Measurements from ENCODE around the gene TRERF1.

The TRERF1 gene

GRCh38 chr6:42184475-42184874 lies 267.3 kb downstream of the TRERF1 start:
- H3K18ac ChIP-seq (ENCODE audit: low read depth in 1 of 2, low read length in 2 of 2), result no peak overlapping the region
- H3K4ac ChIP-seq (ENCODE audit: low read depth in 1 of 2, low read length in 2 of 2), result no peak overlapping the region
- no peak overlapping the region for H3K4me3 ChIP-seq (ENCODE audit: insufficient read depth in 1 of 2, low read depth in 1 of 2, low read length in 2 of 2)
- no peaks in the 10 kb centered on the region for H3K4me1 ChIP-seq (ENCODE audit: control insufficient read depth, insufficient read depth, low read depth, low read length)
- no peak overlapping the region for H2BK120ac ChIP-seq (ENCODE audit: low read depth, low read length)
- no peak overlapping the region for H2AFZ ChIP-seq (ENCODE audit: low read depth, low read length)
- no peak overlapping the region for H4K91ac ChIP-seq (ENCODE audit: low read length)
- no peaks in the 10 kb centered on the region for H3K79me1 ChIP-seq (replicated peaks; ENCODE audit: low read length, poor library complexity, severe bottlenecking)
- no peak for DNase-seq
- H4K8ac ChIP-seq (ENCODE audit: low read length), result no peak overlapping the region
- H3K9me3 ChIP-seq (ENCODE audit: control insufficient read depth, low read length), result no peaks in the 10 kb centered on the region
- H2BK12ac ChIP-seq (ENCODE audit: low read length in 2 of 2), result no peak overlapping the region
- 85% methylated on average over 1 of the region's 4 CpGs for WGBS
- H3K27me3 ChIP-seq (ENCODE audit: control insufficient read depth in 1 of 2, insufficient read depth in 1 of 2, low read length in 2 of 2), result peaks cover 0 to 2% of the 10 kb centered on the region in 2 experiments
- H3K27ac ChIP-seq (ENCODE audit: low read length, poor library complexity, severe bottlenecking), result no peak overlapping the region
- no peak overlapping the region for H2AK5ac ChIP-seq (ENCODE audit: low read length, severe bottlenecking)
- H2BK5ac ChIP-seq (ENCODE audit: low read depth, low read length, poor library complexity, severe bottlenecking), result no peak overlapping the region
- no peak overlapping the region for H3K4me2 ChIP-seq (ENCODE audit: low read length, poor library complexity, severe bottlenecking)
- no peak overlapping the region for H2BK15ac ChIP-seq (ENCODE audit: low read depth, poor library complexity, severe bottlenecking)
- peaks cover 0 to 2% of the 10 kb centered on the region in 2 experiments for H3K36me3 ChIP-seq (ENCODE audit: control insufficient read depth in 1 of 2, insufficient read depth in 2 of 2, low read depth in 1 of 2, low read length in 2 of 2)
- no peak overlapping the region for H3K14ac ChIP-seq (ENCODE audit: low read length in 2 of 2)
- H3K9ac ChIP-seq (ENCODE audit: low read length), result no peak overlapping the region
- no peak overlapping the region for H3K23ac ChIP-seq (ENCODE audit: low read length in 2 of 2)

GRCh38 chr6:42182101-42182500 lies 269.6 kb downstream of the TRERF1 start:
- DNase-seq, result no peak
- Histone ChIP-seq H3K36me3 (ENCODE audit: control insufficient read depth in 1 of 2, insufficient read depth in 2 of 2, low read depth in 1 of 2, low read length in 2 of 2) (no peaks in the 10 kb centered on the region), H3K4ac (ENCODE audit: low read depth in 1 of 2, low read length in 2 of 2) (no peak overlapping the region), H3K27ac (ENCODE audit: low read length, poor library complexity, severe bottlenecking) (no peak overlapping the region), H2BK5ac (ENCODE audit: low read depth, low read length, poor library complexity, severe bottlenecking) (no peak overlapping the region), H3K79me1 (replicated peaks; ENCODE audit: low read length, poor library complexity, severe bottlenecking) (no peaks in the 10 kb centered on the region), H2BK12ac (ENCODE audit: low read length in 2 of 2) (no peak overlapping the region), H2AFZ (ENCODE audit: low read depth, low read length) (no peak overlapping the region), H3K9ac (ENCODE audit: low read length) (no peak overlapping the region), H3K27me3 (ENCODE audit: control insufficient read depth in 1 of 2, insufficient read depth in 1 of 2, low read length in 2 of 2) (peaks cover 0 to 11% of the 10 kb centered on the region in 2 experiments), H3K23ac (ENCODE audit: low read length in 2 of 2) (no peak overlapping the region), H4K8ac (ENCODE audit: low read length) (no peak overlapping the region), H3K18ac (ENCODE audit: low read depth in 1 of 2, low read length in 2 of 2) (no peak overlapping the region), H2BK15ac (ENCODE audit: low read depth, poor library complexity, severe bottlenecking) (no peak overlapping the region), H2AK5ac (ENCODE audit: low read length, severe bottlenecking) (no peak overlapping the region), H3K4me1 (ENCODE audit: control insufficient read depth, insufficient read depth, low read depth, low read length) (no peaks in the 10 kb centered on the region), H2BK120ac (ENCODE audit: low read depth, low read length) (no peak overlapping the region), H3K14ac (ENCODE audit: low read length in 2 of 2) (no peak overlapping the region), H4K91ac (ENCODE audit: low read length) (no peak overlapping the region), H3K4me3 (ENCODE audit: insufficient read depth in 1 of 2, low read depth in 1 of 2, low read length in 2 of 2) (no peak overlapping the region), H3K4me2 (ENCODE audit: low read length, poor library complexity, severe bottlenecking) (no peak overlapping the region), H3K9me3 (ENCODE audit: control insufficient read depth, low read length) (no peaks in the 10 kb centered on the region)
- 95% methylated on average over 4 of the region's 5 CpGs for WGBS

- no peak overlapping the region for H2BK120ac ChIP-seq (ENCODE audit: low read depth, low read length)
- H2AFZ ChIP-seq (ENCODE audit: low read depth, low read length), result no peak overlapping the region
- H3K27me3 ChIP-seq (ENCODE audit: control insufficient read depth in 1 of 2, insufficient read depth in 1 of 2, low read length in 2 of 2), result peaks cover 0 to 11% of the 10 kb centered on the region in 2 experiments
- no peaks in the 10 kb centered on the region for H3K36me3 ChIP-seq (ENCODE audit: control insufficient read depth in 1 of 2, insufficient read depth in 2 of 2, low read depth in 1 of 2, low read length in 2 of 2)
- no peak overlapping the region for H3K4me3 ChIP-seq (ENCODE audit: insufficient read depth in 1 of 2, low read depth in 1 of 2, low read length in 2 of 2)
- H3K4me2 ChIP-seq (ENCODE audit: low read length, poor library complexity, severe bottlenecking), result no peak overlapping the region
- H2BK5ac ChIP-seq (ENCODE audit: low read depth, low read length, poor library complexity, severe bottlenecking), result no peak overlapping the region
- H2BK15ac ChIP-seq (ENCODE audit: low read depth, poor library complexity, severe bottlenecking), result no peak overlapping the region
- H3K27ac ChIP-seq (ENCODE audit: low read length, poor library complexity, severe bottlenecking), result no peak overlapping the region
- no peak overlapping the region for H3K4ac ChIP-seq (ENCODE audit: low read depth in 1 of 2, low read length in 2 of 2)
- H3K18ac ChIP-seq (ENCODE audit: low read depth in 1 of 2, low read length in 2 of 2), result no peak overlapping the region
- no peak overlapping the region for H4K8ac ChIP-seq (ENCODE audit: low read length)
- 48% methylated on average over 3 of the region's 3 CpGs for WGBS
- no peak overlapping the region for H3K23ac ChIP-seq (ENCODE audit: low read length in 2 of 2)
- no peak overlapping the region for H3K9ac ChIP-seq (ENCODE audit: low read length)
- no peak overlapping the region for H2BK12ac ChIP-seq (ENCODE audit: low read length in 2 of 2)
- H3K14ac ChIP-seq (ENCODE audit: low read length in 2 of 2), result no peak overlapping the region
- no peaks in the 10 kb centered on the region for H3K4me1 ChIP-seq (ENCODE audit: control insufficient read depth, insufficient read depth, low read depth, low read length)
- H3K79me1 ChIP-seq (replicated peaks; ENCODE audit: low read length, poor library complexity, severe bottlenecking), result no peaks in the 10 kb centered on the region
- no peaks in the 10 kb centered on the region for H3K9me3 ChIP-seq (ENCODE audit: control insufficient read depth, low read length)
- no peak overlapping the region for H4K91ac ChIP-seq (ENCODE audit: low read length)
- DNase-seq, result no peak
- H2AK5ac ChIP-seq (ENCODE audit: low read length, severe bottlenecking), result no peak overlapping the region
Observed at GRCh38 chr6:42179945-42180313, 271.8 kb downstream of the TRERF1 start.

- H3K27me3 ChIP-seq (ENCODE audit: control insufficient read depth in 1 of 2, insufficient read depth in 1 of 2, low read length in 2 of 2), result peaks cover 0 to 11% of the 10 kb centered on the region in 2 experiments
- no peak overlapping the region for H2AK5ac ChIP-seq (ENCODE audit: low read length, severe bottlenecking)
- H3K4me2 ChIP-seq (ENCODE audit: low read length, poor library complexity, severe bottlenecking), result no peak overlapping the region
- no peak overlapping the region for H3K4me3 ChIP-seq (ENCODE audit: insufficient read depth in 1 of 2, low read depth in 1 of 2, low read length in 2 of 2)
- H3K36me3 ChIP-seq (ENCODE audit: control insufficient read depth in 1 of 2, insufficient read depth in 2 of 2, low read depth in 1 of 2, low read length in 2 of 2), result no peaks in the 10 kb centered on the region
- H3K14ac ChIP-seq (ENCODE audit: low read length in 2 of 2), result no peak overlapping the region
- no peak overlapping the region for H2BK12ac ChIP-seq (ENCODE audit: low read length in 2 of 2)
- H3K79me1 ChIP-seq (replicated peaks; ENCODE audit: low read length, poor library complexity, severe bottlenecking), result no peaks in the 10 kb centered on the region
- H3K23ac ChIP-seq (ENCODE audit: low read length in 2 of 2), result no peak overlapping the region
- H3K27ac ChIP-seq (ENCODE audit: low read length, poor library complexity, severe bottlenecking), result no peak overlapping the region
- H2BK5ac ChIP-seq (ENCODE audit: low read depth, low read length, poor library complexity, severe bottlenecking), result no peak overlapping the region
- no peak overlapping the region for H4K91ac ChIP-seq (ENCODE audit: low read length)
- H2BK15ac ChIP-seq (ENCODE audit: low read depth, poor library complexity, severe bottlenecking), result no peak overlapping the region
- no peak overlapping the region for H2AFZ ChIP-seq (ENCODE audit: low read depth, low read length)
- no peak for DNase-seq
- H3K9ac ChIP-seq (ENCODE audit: low read length), result no peak overlapping the region
- no peaks in the 10 kb centered on the region for H3K9me3 ChIP-seq (ENCODE audit: control insufficient read depth, low read length)
- no peak overlapping the region for H2BK120ac ChIP-seq (ENCODE audit: low read depth, low read length)
- no peak overlapping the region for H3K18ac ChIP-seq (ENCODE audit: low read depth in 1 of 2, low read length in 2 of 2)
- 90% methylated on average over 19 of the region's 20 CpGs for WGBS
- no peak overlapping the region for H3K4ac ChIP-seq (ENCODE audit: low read depth in 1 of 2, low read length in 2 of 2)
- no peak overlapping the region for H4K8ac ChIP-seq (ENCODE audit: low read length)
- no peaks in the 10 kb centered on the region for H3K4me1 ChIP-seq (ENCODE audit: control insufficient read depth, insufficient read depth, low read depth, low read length)
Observed at GRCh38 chr6:42179261-42179944, 272.3 kb downstream of the TRERF1 start.

Measured in mesenchymal stem cell (in vitro differentiated cells and primary cell).